GM18873 (cell line): Measurements from ENCODE around the gene TTLL12.

Experiments
- ATAC-seq: cut with Tn5 transposase; IDR thresholded peaks from one replicate; pipeline ENCODE4 v1.9.1; 2021; ENCODE audit warnings: mild to moderate bottlenecking, moderate library complexity, moderate number of reproducible peaks; ENCODE audit not compliant: unreplicated experiment, low FRiP score

Gene TTLL12

GRCh38 chr22:43200555-43200954 lies 13.6 kb upstream of the TTLL12 start:
- no peak for ATAC-seq

DNA sequence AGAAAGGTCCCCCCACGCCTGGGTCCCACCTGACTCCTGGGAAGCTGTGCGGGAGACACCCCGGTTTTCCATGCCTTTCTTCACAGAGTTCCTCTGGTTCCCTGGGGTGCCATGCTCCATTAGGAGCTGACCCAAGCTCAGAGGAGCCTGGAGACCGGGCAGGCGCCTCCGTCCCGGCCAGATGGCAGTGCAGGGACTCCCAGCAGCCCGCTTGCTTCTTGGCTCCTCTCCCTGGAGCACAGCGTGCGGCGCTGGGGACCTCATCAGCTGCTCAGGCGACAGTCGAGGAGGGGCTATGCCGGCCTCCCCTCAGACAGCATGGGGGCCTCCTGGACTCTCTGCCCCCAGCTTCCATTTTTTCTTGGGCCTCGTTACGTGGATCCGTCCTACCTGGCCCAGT lies 13.1 kb upstream of the TTLL12 start:
- ATAC-seq, result no peak

DNA sequence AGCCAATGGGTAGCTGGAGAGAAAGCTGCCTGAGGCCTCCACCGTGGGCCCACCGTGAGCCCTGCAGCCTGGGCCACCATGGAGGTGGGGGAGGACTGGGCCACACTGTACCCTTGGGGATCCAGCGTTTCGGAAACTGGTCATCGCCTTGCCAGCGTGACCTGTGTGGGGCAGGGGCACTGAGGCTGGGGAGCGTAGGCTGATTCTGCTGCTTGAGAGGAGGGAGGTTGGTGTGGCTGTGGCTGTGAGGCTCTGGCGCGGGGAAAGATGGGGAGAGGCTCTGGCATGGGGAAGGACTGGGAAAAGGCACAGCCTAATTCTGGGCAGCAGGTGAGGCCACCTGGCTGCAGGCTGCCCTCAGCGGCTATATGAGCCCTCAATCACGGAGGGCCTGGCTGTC lies 12.6 kb upstream of the TTLL12 start:
- no peak for ATAC-seq

DNA sequence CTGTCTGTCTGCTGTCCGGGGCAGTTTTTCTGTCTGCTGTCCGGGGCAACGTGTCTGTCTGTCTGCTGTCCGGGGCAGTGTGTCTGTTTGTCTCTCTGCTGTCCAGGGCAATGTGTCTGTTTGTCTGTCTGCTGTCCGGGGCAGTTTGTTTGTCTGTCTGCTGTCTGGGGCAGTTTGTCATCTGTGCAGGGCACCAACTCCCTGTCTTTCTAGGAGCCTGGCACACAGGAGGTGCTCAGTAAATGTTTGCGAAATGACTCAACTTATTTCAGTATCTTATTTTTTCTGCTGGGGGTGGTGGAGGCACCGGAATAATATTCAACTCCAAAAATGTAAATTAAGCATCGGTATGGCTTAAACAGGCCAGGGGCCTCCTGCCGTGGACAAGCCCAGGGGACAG lies 12.0 kb upstream of the TTLL12 start:
- ATAC-seq, result no peak

GRCh38 chr22:43198126-43198525 lies 11.2 kb upstream of the TTLL12 start:
- ATAC-seq, result no peak

GRCh38 chr22:43197271-43197941 lies 10.5 kb upstream of the TTLL12 start:
- no peak for ATAC-seq

DNA sequence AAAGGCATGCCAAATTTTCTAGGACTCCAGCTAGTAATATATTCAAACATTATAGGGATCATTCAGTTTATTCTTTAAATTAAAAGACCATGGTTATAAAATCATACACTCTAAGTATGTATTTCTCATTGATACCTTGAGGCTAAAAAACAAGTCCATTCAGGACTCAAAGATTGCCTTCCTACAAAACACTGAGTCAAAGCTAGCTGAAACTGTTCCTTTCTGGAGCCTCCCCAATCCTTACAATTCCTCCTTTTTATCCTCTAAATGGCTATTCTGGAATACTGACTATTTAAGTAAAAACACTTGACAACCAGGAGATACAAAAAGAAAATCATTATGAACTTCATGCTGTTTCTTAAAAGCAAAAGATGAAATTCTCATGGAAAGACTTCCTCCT lies 4.9 kb upstream of the TTLL12 start:
- no peak for ATAC-seq

- ATAC-seq, result no peak
These were observed 2.1 kb upstream of the TTLL12 start for GRCh38 chr22:43188829-43189545.

GRCh38 chr22:43187171-43188099 lies 501 bp upstream of the TTLL12 start:
- ATAC-seq, result peak; percentile 57

- ATAC-seq, result no peak
These were observed 1.1 kb downstream of the TTLL12 start for GRCh38 chr22:43185860-43186261.

- ATAC-seq, result no peak
These were observed 3.2 kb downstream of the TTLL12 start for GRCh38 chr22:43183496-43184277.

DNA sequence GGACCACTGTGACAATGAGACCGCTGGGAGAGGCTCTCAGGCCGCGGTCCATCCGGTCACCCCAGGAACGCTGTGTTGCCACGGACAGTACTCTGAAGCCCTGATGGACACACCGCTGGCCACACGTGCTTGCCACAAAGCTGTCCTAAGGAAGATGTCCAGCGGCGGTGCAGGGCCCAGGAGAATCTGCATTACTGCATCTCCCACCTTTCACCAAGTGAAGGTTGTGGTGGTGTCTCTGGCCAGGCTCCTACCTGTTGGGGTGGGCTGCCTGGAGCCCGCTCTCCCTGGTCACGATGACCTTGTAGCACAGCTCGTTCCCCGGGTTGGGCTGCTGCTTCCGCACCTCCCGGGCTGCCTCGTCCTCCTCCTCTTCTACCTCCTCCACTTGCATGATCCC lies 4.2 kb downstream of the TTLL12 start:
- ATAC-seq, result no peak

DNA sequence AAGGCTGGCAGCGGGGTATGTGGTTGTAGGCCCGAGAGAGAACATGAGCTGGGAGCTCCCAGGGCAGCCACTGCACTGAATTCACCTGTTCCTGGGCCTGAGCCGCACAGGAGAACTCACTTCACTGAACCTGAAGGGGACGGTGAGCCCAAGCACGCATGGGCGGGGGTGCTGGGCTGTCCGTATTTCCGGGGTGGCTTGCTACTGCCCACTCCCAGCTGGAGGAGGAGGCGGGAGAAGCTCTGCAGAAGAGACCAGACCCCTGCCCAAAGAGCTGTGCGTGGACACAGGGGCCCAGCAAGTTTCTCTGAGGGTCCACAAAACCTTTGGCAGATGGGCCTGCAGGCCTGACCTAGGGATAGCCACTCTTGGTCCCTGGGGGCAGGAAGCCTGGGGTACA lies 4.8 kb downstream of the TTLL12 start:
- ATAC-seq, result no peak

DNA sequence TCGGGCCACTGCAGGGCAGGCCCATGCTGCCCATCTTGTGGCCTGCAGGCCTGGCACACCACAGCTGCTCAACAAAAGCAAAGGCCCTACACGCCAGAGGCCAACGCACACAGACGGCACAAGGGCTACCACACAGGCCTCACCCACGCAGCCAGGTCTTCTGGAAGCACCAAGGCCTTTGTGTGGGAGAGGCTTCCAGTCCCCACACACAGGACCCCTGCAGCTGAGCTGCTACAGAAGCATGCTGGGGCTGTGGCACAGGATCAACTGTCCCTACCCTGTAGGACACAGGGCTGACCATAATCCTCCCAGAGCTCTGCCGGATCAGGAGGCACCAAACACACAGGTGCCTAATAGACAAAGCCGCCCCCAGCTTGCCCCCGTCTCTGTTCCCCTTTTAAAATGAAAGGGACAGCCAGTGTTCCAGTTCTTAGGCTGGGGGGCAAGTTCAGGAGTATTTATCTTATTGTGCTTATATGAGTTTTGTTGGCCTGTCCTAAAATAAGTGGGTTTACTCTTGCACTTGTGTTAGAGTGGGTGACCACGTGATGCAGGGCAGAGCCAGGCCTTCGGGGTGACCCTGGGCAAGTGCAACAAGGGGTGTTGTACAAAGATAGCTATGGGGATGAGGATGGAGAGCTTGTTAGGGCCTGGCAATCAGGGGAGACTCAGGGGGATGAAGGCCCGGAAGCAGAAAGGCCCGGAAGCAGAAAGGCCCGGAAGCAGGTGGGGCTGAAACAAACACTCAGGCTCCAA lies 5.4 kb downstream of the TTLL12 start:
- no peak for ATAC-seq

DNA sequence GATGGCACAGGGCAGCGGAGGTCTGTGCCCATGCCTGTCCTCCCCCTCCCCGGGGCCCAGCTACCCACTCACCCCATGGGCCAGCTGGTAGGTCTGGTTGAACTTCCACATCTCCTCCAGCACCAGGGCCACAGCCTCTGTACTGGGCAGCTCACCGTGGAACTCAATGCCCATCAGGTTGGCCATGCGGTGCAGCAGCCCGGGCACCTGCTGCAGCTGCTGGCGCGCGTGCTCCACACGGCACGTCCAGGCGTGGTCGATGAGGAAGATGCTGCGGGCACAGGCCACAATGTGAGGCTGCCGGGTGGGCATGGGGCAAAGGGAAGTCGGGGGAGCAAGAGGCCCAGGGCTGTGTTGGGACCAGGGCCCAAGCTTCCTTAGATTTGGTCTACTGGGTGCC lies 6.3 kb downstream of the TTLL12 start:
- ATAC-seq, result no peak

DNA sequence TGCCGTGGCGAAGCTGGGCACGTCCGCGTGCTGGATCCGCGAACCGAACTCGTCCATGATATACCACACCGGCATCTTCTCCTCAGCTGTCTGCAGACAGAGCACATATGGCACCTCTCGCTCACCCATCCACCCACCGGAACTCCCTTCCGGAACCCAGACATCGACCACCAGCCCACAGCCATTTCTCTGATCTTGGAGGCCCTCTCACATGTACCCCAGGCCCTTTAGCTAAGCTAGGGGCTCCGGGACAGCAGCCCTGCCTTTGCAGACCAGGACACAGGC lies 7.1 kb downstream of the TTLL12 start:
- ATAC-seq, result no peak

DNA sequence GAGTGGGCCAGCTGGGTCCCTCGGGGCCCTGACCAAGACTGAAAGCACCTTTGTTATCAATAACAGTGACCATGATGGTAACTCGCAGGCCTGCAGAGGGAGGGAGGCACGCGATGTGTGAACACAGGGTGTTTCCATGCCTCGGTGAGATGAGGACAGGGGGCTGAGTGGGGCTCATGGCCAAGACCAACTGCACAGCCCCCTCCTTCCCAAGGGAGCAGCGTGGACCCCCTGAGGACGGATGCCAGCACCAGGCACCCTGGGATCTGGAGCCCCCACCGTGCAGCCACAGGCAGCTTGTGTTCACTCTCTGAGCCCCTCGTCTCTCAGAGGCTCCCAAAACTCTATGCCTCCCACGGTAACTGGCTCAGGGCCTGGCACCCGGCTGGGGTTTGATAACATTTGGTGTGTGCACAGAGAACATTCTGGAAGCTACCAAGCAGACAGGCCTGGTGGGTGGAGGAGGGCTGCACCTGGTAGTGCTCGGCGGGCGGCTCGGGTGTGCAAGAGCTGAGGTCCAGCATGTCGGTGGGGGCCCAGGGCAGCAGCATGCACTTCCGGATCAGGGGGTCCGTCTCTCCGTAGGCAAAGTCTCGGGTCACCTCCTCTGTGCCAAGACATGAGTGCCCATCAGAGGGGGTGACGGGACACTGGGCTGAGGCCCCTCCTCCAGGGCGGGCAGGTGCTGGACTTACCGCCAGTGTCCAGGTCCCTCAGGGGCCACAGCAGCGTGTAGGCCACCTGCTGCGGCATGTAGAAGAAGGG lies 7.6 kb downstream of the TTLL12 start:
- ATAC-seq, result no peak

- ATAC-seq, result no peak
These were observed 9.5 kb downstream of the TTLL12 start for GRCh38 chr22:43177479-43177878.

- ATAC-seq, result no peak
These were observed 10.8 kb downstream of the TTLL12 start for GRCh38 chr22:43176090-43176489.
